WTC11 (cell line): Measurements from ENCODE around the gene TCEANC2. TPM values are rescaled to one million over a fixed set of nuclear protein-coding genes. Genes with fewer than 3 reads are reported as not detected.

Experiments
- ATAC-seq: fragments of 200-7000 bp; cut with Tn5 transposase; 2 replicates; pipeline ENCODE4 v1.10.0; 2021; ENCODE audit warnings: mild to moderate bottlenecking, moderate library complexity
- CTCF ChIA-PET: fragments of 300-600 bp; sonication (Branson Sonifier 250); formaldehyde crosslinking; loops from one replicate; lab custom pipeline; 2021; ENCODE audit warnings: antibody characterized with exemption; lab: Charles Lee
- POLR2A ChIA-PET: fragments of 350-600 bp; sonication (Branson Sonifier 250); formaldehyde crosslinking; loops from one replicate; lab custom pipeline; 2021; ENCODE audit warnings: antibody characterized with exemption; lab: Charles Lee
- DNase-seq: peaks from one replicate; pipeline ENCODE4 v3.0.0; 2021; ENCODE audit warnings: low spot score
- H3K27ac Mint-ChIP-seq: 2 replicates; pipeline ENCODE4 v1.8.0; 2021; ENCODE audit warnings: mixed read lengths
- H3K27me3 Mint-ChIP-seq: 2 replicates; pipeline ENCODE4 v1.8.0; 2021; ENCODE audit warnings: low read depth, mild to moderate bottlenecking, moderate library complexity, mixed read lengths
- H3K36me3 Mint-ChIP-seq: 2 replicates; pipeline ENCODE4 v1.8.0; 2021; ENCODE audit warnings: mixed read lengths
- H3K4me1 Mint-ChIP-seq: 2 replicates; pipeline ENCODE4 v1.8.0; 2022; ENCODE audit warnings: mixed read lengths
- H3K4me3 Mint-ChIP-seq: 2 replicates; pipeline ENCODE4 v1.8.0; 2021; ENCODE audit warnings: mild to moderate bottlenecking, moderate library complexity, mixed read lengths
- H3K9me3 Mint-ChIP-seq: 2 replicates; pipeline ENCODE4 v1.8.0; 2021; ENCODE audit warnings: mixed read lengths
- CBFB ChIP-seq: sonication (generic); formaldehyde crosslinking; IDR thresholded peaks from 2 replicates; pipeline ENCODE4 v1.8.1; 2022; ENCODE audit warnings: mild to moderate bottlenecking, low read depth, missing genetic modification reagents
- EMX1 ChIP-seq: fragments of 250-450 bp; sonication (Bioruptor Pico); IDR thresholded peaks from 2 replicates; pipeline ENCODE4 v1.8.0; 2021; ENCODE audit warnings: mild to moderate bottlenecking
- ESRRA ChIP-seq: sonication (generic); formaldehyde crosslinking; IDR thresholded peaks from 2 replicates; pipeline ENCODE4 v1.8.1; 2022; ENCODE audit warnings: mild to moderate bottlenecking, missing genetic modification reagents, borderline replicate concordance
- IRF2 ChIP-seq: sonication (generic); formaldehyde crosslinking; IDR thresholded peaks from 2 replicates; pipeline ENCODE4 v1.8.0; 2022; ENCODE audit warnings: low read depth, missing genetic modification reagents, borderline replicate concordance
- NFE2L1 ChIP-seq: sonication (generic); formaldehyde crosslinking; IDR thresholded peaks from 2 replicates; pipeline ENCODE4 v1.8.1; 2023; ENCODE audit warnings: missing genetic modification reagents
- NR3C1 ChIP-seq: sonication (generic); formaldehyde crosslinking; conservative IDR thresholded peaks from 2 replicates; pipeline ENCODE4 v1.8.1; 2023; ENCODE audit warnings: low read depth, mild to moderate bottlenecking, missing genetic modification reagents
- RELA ChIP-seq: sonication (generic); formaldehyde crosslinking; IDR thresholded peaks from 2 replicates; pipeline ENCODE4 v1.8.1; 2022; ENCODE audit warnings: missing genetic modification reagents, mild to moderate bottlenecking, borderline replicate concordance
- SOX15 ChIP-seq: fragments of 250-450 bp; sonication (Bioruptor Pico); IDR thresholded peaks from 2 replicates; pipeline ENCODE4 v1.9.0; 2021; ENCODE audit warnings: mild to moderate bottlenecking
- SP1 ChIP-seq: sonication (generic); formaldehyde crosslinking; conservative IDR thresholded peaks from 2 replicates; pipeline ENCODE4 v1.8.1; 2022; ENCODE audit warnings: missing genetic modification reagents
- ZBTB21 ChIP-seq: sonication (generic); formaldehyde crosslinking; IDR thresholded peaks from 2 replicates; pipeline ENCODE4 v1.8.1; 2023; ENCODE audit warnings: mild to moderate bottlenecking, missing genetic modification reagents, borderline replicate concordance
- ZNF232 ChIP-seq: sonication (generic); formaldehyde crosslinking; IDR thresholded peaks from 2 replicates; pipeline ENCODE4 v1.8.0; 2022; ENCODE audit warnings: mild to moderate bottlenecking, missing genetic modification reagents
- ZNF396 ChIP-seq: fragments of 250-450 bp; sonication (Bioruptor Pico); IDR thresholded peaks from 2 replicates; pipeline ENCODE4 v1.8.0; 2021; ENCODE audit warnings: mild to moderate bottlenecking, moderate library complexity, borderline replicate concordance
- ZNF416 ChIP-seq: fragments of 250-450 bp; sonication (Bioruptor Pico); IDR thresholded peaks from 2 replicates; pipeline ENCODE4 v1.9.0; 2021; ENCODE audit warnings: mild to moderate bottlenecking, inconsistent platforms
- ZNF423 ChIP-seq: fragments of 250-450 bp; sonication (Bioruptor Pico); IDR thresholded peaks from 2 replicates; pipeline ENCODE4 v2.1.2; 2022; ENCODE audit warnings: mild to moderate bottlenecking, moderate library complexity
- total RNA-seq: library from RNA; stranded (reverse); gene quantifications from 3 replicates; pipeline ENCODE4 v1.2.3, GENCODE V29; 2021
- TF ChIP-seq, protein P1 (sequence below): sonication (generic); formaldehyde crosslinking; IDR thresholded peaks from 2 replicates; pipeline ENCODE4 v1.8.0; 2023; ENCODE audit warnings: missing genetic modification reagents, mild to moderate bottlenecking, borderline replicate concordance
- TF ChIP-seq, protein P2 (sequence below): fragments of 200-600 bp; IDR thresholded peaks from 2 replicates; pipeline ENCODE4 v1.8.0; 2022; ENCODE audit warnings: antibody characterized with exemption
- TF ChIP-seq, protein P3 (sequence below): sonication (generic); formaldehyde crosslinking; conservative IDR thresholded peaks from 2 replicates; pipeline ENCODE4 v1.8.1; 2023; ENCODE audit warnings: mild to moderate bottlenecking, low read depth, missing genetic modification reagents, moderate library complexity
- TF ChIP-seq, protein P4 (sequence below): sonication (generic); formaldehyde crosslinking; IDR thresholded peaks from 2 replicates; pipeline ENCODE4 v1.8.1; 2023; ENCODE audit warnings: mild to moderate bottlenecking, moderate library complexity, missing genetic modification reagents
- TF ChIP-seq, protein P5 (sequence below): sonication (generic); formaldehyde crosslinking; IDR thresholded peaks from 2 replicates; pipeline ENCODE4 v1.8.0; 2022; ENCODE audit warnings: mild to moderate bottlenecking, missing genetic modification reagents

Gene TCEANC2
- total RNA-seq, 1 experiment from 2014 or later, result 6.3 TPM

DNA sequence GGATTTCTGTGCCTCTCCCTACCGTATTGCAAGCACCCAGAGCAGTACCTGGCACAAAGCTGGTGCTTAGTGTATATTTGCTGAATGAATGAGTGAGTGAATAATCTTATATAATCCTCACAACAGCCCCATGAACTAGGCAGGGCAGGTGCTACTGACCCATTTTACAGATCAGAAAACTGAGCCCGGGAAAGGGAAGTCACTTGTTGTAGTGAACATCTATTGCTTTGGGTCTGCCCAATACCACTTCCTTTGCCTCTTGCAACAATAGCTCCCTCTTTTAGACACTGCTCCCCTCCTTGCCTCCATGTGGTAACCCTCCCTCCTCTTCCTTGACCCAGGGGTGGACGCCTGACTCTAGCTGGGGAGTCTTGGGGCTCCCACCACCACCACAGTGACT is 96.3 kb downstream of the TCEANC2 start:
- Mint-ChIP-seq H3K9me3 (no peaks in the 10 kb centered on the region), H3K27ac (no peak overlapping the region), H3K36me3 (no peaks in the 10 kb centered on the region), H3K4me1 (peaks cover 13% of the 10 kb centered on the region), H3K27me3 (no peaks in the 10 kb centered on the region), H3K4me3 (no peak overlapping the region)
- TF ChIP-seq, protein P1, sequence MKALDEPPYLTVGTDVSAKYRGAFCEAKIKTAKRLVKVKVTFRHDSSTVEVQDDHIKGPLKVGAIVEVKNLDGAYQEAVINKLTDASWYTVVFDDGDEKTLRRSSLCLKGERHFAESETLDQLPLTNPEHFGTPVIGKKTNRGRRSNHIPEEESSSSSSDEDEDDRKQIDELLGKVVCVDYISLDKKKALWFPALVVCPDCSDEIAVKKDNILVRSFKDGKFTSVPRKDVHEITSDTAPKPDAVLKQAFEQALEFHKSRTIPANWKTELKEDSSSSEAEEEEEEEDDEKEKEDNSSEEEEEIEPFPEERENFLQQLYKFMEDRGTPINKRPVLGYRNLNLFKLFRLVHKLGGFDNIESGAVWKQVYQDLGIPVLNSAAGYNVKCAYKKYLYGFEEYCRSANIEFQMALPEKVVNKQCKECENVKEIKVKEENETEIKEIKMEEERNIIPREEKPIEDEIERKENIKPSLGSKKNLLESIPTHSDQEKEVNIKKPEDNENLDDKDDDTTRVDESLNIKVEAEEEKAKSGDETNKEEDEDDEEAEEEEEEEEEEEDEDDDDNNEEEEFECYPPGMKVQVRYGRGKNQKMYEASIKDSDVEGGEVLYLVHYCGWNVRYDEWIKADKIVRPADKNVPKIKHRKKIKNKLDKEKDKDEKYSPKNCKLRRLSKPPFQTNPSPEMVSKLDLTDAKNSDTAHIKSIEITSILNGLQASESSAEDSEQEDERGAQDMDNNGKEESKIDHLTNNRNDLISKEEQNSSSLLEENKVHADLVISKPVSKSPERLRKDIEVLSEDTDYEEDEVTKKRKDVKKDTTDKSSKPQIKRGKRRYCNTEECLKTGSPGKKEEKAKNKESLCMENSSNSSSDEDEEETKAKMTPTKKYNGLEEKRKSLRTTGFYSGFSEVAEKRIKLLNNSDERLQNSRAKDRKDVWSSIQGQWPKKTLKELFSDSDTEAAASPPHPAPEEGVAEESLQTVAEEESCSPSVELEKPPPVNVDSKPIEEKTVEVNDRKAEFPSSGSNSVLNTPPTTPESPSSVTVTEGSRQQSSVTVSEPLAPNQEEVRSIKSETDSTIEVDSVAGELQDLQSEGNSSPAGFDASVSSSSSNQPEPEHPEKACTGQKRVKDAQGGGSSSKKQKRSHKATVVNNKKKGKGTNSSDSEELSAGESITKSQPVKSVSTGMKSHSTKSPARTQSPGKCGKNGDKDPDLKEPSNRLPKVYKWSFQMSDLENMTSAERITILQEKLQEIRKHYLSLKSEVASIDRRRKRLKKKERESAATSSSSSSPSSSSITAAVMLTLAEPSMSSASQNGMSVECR (CRISPR knock-in tag), result no peak
- no peak for TF ChIP-seq IRF2 (CRISPR knock-in tag)
- no peak for TF ChIP-seq NFE2L1 (CRISPR knock-in tag)
- TF ChIP-seq, protein P2, sequence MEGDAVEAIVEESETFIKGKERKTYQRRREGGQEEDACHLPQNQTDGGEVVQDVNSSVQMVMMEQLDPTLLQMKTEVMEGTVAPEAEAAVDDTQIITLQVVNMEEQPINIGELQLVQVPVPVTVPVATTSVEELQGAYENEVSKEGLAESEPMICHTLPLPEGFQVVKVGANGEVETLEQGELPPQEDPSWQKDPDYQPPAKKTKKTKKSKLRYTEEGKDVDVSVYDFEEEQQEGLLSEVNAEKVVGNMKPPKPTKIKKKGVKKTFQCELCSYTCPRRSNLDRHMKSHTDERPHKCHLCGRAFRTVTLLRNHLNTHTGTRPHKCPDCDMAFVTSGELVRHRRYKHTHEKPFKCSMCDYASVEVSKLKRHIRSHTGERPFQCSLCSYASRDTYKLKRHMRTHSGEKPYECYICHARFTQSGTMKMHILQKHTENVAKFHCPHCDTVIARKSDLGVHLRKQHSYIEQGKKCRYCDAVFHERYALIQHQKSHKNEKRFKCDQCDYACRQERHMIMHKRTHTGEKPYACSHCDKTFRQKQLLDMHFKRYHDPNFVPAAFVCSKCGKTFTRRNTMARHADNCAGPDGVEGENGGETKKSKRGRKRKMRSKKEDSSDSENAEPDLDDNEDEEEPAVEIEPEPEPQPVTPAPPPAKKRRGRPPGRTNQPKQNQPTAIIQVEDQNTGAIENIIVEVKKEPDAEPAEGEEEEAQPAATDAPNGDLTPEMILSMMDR, result no peak
- TF ChIP-seq ZNF423 (CRISPR knock-in tag), result no peak
- no peak for TF ChIP-seq ZBTB21 (CRISPR knock-in tag)
- no peak for TF ChIP-seq ESRRA (CRISPR knock-in tag)
- TF ChIP-seq, protein P3, sequence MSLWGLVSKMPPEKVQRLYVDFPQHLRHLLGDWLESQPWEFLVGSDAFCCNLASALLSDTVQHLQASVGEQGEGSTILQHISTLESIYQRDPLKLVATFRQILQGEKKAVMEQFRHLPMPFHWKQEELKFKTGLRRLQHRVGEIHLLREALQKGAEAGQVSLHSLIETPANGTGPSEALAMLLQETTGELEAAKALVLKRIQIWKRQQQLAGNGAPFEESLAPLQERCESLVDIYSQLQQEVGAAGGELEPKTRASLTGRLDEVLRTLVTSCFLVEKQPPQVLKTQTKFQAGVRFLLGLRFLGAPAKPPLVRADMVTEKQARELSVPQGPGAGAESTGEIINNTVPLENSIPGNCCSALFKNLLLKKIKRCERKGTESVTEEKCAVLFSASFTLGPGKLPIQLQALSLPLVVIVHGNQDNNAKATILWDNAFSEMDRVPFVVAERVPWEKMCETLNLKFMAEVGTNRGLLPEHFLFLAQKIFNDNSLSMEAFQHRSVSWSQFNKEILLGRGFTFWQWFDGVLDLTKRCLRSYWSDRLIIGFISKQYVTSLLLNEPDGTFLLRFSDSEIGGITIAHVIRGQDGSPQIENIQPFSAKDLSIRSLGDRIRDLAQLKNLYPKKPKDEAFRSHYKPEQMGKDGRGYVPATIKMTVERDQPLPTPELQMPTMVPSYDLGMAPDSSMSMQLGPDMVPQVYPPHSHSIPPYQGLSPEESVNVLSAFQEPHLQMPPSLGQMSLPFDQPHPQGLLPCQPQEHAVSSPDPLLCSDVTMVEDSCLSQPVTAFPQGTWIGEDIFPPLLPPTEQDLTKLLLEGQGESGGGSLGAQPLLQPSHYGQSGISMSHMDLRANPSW (CRISPR knock-in tag), result no peak
- TF ChIP-seq, all 79 proteins: peak for 0
- ChIA-PET POLR2A (no interaction called here), CTCF (no interaction called here)
- no peak for DNase-seq
- ATAC-seq, result no peak

DNA sequence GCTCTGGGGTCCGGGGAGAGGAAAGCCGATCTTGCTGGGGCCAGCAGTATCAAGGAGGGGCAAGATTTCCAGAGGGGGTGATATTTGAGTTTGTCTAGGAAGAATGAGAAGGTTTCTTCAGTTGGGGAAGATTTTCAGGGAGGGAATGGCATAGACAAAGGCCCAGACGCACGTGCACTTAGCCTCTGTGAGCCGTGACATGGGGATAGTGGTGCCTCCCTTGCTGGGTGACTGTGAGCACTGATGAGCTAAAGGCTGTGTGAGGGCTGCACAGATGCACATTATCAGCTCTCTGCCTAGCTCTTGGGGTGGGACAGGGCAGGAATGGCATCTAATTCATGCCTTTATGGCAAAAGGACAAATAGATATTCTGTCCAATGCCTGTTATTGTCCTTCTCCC is 97.6 kb downstream of the TCEANC2 start:
- no peaks in the 10 kb centered on the region for H3K27me3 Mint-ChIP-seq
- no peaks in the 10 kb centered on the region for H3K36me3 Mint-ChIP-seq
- no peak overlapping the region for H3K4me3 Mint-ChIP-seq
- ChIA-PET CTCF (interaction anchor here (0.5 kb wide), 1 partner anchor 160 kb away, joined by 3 read pairs; no protein-coding TSS in a partner anchor), POLR2A (no interaction called here)
- no peak overlapping the region for H3K27ac Mint-ChIP-seq
- TF ChIP-seq ZNF232 (no peak), RELA (CRISPR knock-in tag) (no peak), ZNF396 (no peak), ESRRA (CRISPR knock-in tag) (no peak), SP1 (CRISPR knock-in tag) (no peak), ZNF416 (CRISPR knock-in tag) (no peak), NR3C1 (CRISPR knock-in tag) (no peak), CBFB (CRISPR knock-in tag) (no peak), ZBTB21 (CRISPR knock-in tag) (no peak), IRF2 (CRISPR knock-in tag) (no peak), SOX15 (CRISPR knock-in tag) (no peak), EMX1 (CRISPR knock-in tag) (no peak)
- TF ChIP-seq, protein P4, sequence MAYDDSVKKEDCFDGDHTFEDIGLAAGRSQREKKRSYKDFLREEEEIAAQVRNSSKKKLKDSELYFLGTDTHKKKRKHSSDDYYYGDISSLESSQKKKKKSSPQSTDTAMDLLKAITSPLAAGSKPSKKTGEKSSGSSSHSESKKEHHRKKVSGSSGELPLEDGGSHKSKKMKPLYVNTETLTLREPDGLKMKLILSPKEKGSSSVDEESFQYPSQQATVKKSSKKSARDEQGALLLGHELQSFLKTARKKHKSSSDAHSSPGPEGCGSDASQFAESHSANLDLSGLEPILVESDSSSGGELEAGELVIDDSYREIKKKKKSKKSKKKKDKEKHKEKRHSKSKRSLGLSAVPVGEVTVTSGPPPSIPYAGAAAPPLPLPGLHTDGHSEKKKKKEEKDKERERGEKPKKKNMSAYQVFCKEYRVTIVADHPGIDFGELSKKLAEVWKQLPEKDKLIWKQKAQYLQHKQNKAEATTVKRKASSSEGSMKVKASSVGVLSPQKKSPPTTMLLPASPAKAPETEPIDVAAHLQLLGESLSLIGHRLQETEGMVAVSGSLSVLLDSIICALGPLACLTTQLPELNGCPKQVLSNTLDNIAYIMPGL (CRISPR knock-in tag), result no peak
- TF ChIP-seq, protein P5, sequence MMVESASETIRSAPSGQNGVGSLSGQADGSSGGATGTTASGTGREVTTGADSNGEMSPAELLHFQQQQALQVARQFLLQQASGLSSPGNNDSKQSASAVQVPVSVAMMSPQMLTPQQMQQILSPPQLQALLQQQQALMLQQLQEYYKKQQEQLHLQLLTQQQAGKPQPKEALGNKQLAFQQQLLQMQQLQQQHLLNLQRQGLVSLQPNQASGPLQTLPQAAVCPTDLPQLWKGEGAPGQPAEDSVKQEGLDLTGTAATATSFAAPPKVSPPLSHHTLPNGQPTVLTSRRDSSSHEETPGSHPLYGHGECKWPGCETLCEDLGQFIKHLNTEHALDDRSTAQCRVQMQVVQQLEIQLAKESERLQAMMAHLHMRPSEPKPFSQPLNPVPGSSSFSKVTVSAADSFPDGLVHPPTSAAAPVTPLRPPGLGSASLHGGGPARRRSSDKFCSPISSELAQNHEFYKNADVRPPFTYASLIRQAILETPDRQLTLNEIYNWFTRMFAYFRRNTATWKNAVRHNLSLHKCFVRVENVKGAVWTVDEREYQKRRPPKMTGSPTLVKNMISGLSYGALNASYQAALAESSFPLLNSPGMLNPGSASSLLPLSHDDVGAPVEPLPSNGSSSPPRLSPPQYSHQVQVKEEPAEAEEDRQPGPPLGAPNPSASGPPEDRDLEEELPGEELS (CRISPR knock-in tag), result no peak
- peaks cover 13% of the 10 kb centered on the region for H3K4me1 Mint-ChIP-seq
- DNase-seq (no peak), ATAC-seq (no peak)
- H3K9me3 Mint-ChIP-seq, result no peaks in the 10 kb centered on the region
